ENCODE data around the gene ARHGAP28.

DNA sequence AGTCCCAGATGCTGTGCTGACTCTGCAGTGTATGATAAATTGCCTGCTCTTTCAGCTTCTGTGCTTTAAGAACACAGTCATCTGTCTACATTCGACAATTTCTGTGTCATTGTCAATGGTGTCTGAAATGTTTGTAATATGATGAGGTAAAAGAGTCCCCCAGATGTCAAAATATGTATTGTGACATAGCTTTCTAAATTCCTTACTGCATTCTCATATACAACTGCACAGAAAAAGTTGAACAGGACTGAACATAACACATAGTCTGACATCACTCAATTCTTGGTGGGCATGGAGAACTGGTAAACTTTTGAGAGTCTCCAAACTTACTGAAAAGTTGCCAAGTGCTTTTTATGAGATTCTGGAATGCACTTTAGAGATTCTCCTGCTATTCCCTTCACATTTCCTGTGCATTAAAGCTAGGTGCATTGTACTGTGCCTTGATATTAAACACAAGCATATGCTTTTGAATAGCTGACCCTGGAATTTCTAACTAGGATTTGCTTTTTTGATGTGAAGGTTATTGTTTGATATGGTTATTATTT, 48.1 kb upstream of the ARHGAP28 start:
- TF ChIP-seq, protein P1, sequence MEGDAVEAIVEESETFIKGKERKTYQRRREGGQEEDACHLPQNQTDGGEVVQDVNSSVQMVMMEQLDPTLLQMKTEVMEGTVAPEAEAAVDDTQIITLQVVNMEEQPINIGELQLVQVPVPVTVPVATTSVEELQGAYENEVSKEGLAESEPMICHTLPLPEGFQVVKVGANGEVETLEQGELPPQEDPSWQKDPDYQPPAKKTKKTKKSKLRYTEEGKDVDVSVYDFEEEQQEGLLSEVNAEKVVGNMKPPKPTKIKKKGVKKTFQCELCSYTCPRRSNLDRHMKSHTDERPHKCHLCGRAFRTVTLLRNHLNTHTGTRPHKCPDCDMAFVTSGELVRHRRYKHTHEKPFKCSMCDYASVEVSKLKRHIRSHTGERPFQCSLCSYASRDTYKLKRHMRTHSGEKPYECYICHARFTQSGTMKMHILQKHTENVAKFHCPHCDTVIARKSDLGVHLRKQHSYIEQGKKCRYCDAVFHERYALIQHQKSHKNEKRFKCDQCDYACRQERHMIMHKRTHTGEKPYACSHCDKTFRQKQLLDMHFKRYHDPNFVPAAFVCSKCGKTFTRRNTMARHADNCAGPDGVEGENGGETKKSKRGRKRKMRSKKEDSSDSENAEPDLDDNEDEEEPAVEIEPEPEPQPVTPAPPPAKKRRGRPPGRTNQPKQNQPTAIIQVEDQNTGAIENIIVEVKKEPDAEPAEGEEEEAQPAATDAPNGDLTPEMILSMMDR (IDR thresholded peaks at IDR 0.05), result no peak
- TF ChIP-seq, protein P2, sequence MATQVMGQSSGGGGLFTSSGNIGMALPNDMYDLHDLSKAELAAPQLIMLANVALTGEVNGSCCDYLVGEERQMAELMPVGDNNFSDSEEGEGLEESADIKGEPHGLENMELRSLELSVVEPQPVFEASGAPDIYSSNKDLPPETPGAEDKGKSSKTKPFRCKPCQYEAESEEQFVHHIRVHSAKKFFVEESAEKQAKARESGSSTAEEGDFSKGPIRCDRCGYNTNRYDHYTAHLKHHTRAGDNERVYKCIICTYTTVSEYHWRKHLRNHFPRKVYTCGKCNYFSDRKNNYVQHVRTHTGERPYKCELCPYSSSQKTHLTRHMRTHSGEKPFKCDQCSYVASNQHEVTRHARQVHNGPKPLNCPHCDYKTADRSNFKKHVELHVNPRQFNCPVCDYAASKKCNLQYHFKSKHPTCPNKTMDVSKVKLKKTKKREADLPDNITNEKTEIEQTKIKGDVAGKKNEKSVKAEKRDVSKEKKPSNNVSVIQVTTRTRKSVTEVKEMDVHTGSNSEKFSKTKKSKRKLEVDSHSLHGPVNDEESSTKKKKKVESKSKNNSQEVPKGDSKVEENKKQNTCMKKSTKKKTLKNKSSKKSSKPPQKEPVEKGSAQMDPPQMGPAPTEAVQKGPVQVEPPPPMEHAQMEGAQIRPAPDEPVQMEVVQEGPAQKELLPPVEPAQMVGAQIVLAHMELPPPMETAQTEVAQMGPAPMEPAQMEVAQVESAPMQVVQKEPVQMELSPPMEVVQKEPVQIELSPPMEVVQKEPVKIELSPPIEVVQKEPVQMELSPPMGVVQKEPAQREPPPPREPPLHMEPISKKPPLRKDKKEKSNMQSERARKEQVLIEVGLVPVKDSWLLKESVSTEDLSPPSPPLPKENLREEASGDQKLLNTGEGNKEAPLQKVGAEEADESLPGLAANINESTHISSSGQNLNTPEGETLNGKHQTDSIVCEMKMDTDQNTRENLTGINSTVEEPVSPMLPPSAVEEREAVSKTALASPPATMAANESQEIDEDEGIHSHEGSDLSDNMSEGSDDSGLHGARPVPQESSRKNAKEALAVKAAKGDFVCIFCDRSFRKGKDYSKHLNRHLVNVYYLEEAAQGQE (IDR thresholded peaks at IDR 0.05; ENCODE audit: insufficient read depth in 1 of 2, low read depth in 2 of 2, low read length in 1 of 2), result no peak
- TF ChIP-seq SIN3A (IDR thresholded peaks at IDR 0.05; ENCODE audit: borderline replicate concordance, insufficient read depth, low read depth, low read length) (no peak), POLR2AphosphoS5 (IDR thresholded peaks at IDR 0.05; ENCODE audit: low read depth, low read length) (no peak)
